Peyer's patch (tissue), 4 donors: ENCODE measurements around the gene MS4A4E.
"Not testable (repeated sequence)": the region's sequence is repeated elsewhere in the genome, so short reads cannot be mapped to it uniquely, and the experiment has no call there.

Experiments used
- CTCF ChIP-seq, 6 experiments: fragments of 450-650 bp in 4 of 6; fragments of 200-600 bp in 2 of 6; sonication (generic) in 1 of 6; IDR thresholded peaks; one replicate each; pipeline ENCODE4 v1.5.1; 2017 to 2019; ENCODE audit warnings: antibody characterized with exemption in 6 of 6, mild to moderate bottlenecking in 3 of 6, moderate library complexity in 1 of 6
- POLR2A ChIP-seq, 2 donors: fragments of 450-650 bp; IDR thresholded peaks; one replicate each; pipeline ENCODE4 v1.5.1; 2017; ENCODE audit warnings: antibody characterized with exemption in 2 of 2, mild to moderate bottlenecking in 2 of 2, moderate library complexity in 2 of 2

DNA sequence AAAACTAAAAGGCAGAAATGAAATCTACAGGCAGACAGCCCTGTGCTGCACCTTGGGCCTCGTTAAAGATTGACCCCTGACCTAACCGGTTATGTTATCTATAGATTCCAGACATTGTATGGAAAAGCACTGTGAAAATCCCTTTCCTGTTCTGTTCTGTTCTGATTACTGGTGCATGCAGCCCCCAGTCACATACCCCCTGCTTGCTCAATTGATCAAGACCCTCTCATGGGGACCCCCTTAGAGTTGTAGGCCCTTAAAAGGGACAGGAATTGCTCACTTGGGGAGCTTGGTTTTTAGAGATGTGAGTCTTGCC, 57.5 kb downstream of the MS4A4E start:
- TF ChIP-seq CTCF, POLR2A (IDR thresholded peaks at IDR 0.05): not testable (repeated sequence)
